ENCODE measurements around the gene VPS13C. TPM values are rescaled to one million over a fixed set of nuclear protein-coding genes. Genes with fewer than 3 reads are reported as not detected.
A peak's percentile ranks its signal among the peaks of the same experiment; 100 is the strongest.

VPS13C gene
- total RNA-seq, 1 donor from 2014 or later: 33.6 TPM

GRCh38 chr15:61888074-61888780 is 172.0 kb downstream of the VPS13C start:
- no peak for DNase-seq (ENCODE audit: low spot score in 2 of 2)
- Histone ChIP-seq H3K4me1 (no peaks in the 10 kb centered on the region), H3K36me3 (peaks cover 13 to 26% of the 10 kb centered on the region in 2 donors), H3K27ac (no peak overlapping the region), H3K4me3 (no peak overlapping the region), H3K9me3 (peaks cover 3 to 9% of the 10 kb centered on the region in 2 donors), H3K27me3 (no peaks in the 10 kb centered on the region)
- no peak for TF ChIP-seq CTCF (IDR thresholded peaks at IDR 0.05)
- intact Hi-C loops (cut with DNase I): no loop called here

- TF ChIP-seq CTCF (IDR thresholded peaks at IDR 0.05): no peak
- no peaks in the 10 kb centered on the region for H3K27me3 ChIP-seq
- no peaks in the 10 kb centered on the region for H3K4me1 ChIP-seq
- H3K4me3 ChIP-seq: no peak overlapping the region
- peaks cover 15 to 18% of the 10 kb centered on the region in 2 donors for H3K36me3 ChIP-seq
- no peaks in the 10 kb centered on the region for H3K9me3 ChIP-seq
- H3K27ac ChIP-seq: no peak overlapping the region
- DNase-seq (ENCODE audit: low spot score in 2 of 2): no peak
- intact Hi-C loops (cut with DNase I): no loop called here
These were observed 180.2 kb downstream of the VPS13C start for GRCh38 chr15:61880084-61880483.

- intact Hi-C loops (cut with DNase I): loop anchor here (10.0 kb wide), 1 partner anchor 426 kb away; no protein-coding TSS in a partner anchor
- H3K27me3 ChIP-seq: no peaks in the 10 kb centered on the region
- H3K27ac ChIP-seq: no peak overlapping the region
- DNase-seq (ENCODE audit: low spot score in 2 of 2): no peak
- H3K36me3 ChIP-seq: peaks cover 15 to 18% of the 10 kb centered on the region in 2 donors
- no peak overlapping the region for H3K4me3 ChIP-seq
- H3K9me3 ChIP-seq: no peaks in the 10 kb centered on the region
- H3K4me1 ChIP-seq: no peaks in the 10 kb centered on the region
- TF ChIP-seq CTCF (IDR thresholded peaks at IDR 0.05): no peak
These were observed 181.0 kb downstream of the VPS13C start for GRCh38 chr15:61879219-61879618.

- Histone ChIP-seq H3K36me3 (peaks cover 9 to 28% of the 10 kb centered on the region in 2 donors), H3K4me3 (no peak overlapping the region), H3K27me3 (no peaks in the 10 kb centered on the region), H3K9me3 (no peaks in the 10 kb centered on the region), H3K4me1 (no peaks in the 10 kb centered on the region), H3K27ac (no peak overlapping the region)
- peak in 1 of 3 experiments; percentile 33 for TF ChIP-seq CTCF (IDR thresholded peaks at IDR 0.05)
- no peak for DNase-seq (ENCODE audit: low spot score in 2 of 2)
- intact Hi-C loops (cut with DNase I): loop anchor here (10.0 kb wide), 1 partner anchor 433 kb away; no protein-coding TSS in a partner anchor
These were observed 188.2 kb downstream of the VPS13C start for GRCh38 chr15:61871926-61872522.

- H3K4me1 ChIP-seq: no peaks in the 10 kb centered on the region
- H3K9me3 ChIP-seq: no peaks in the 10 kb centered on the region
- no peaks in the 10 kb centered on the region for H3K27me3 ChIP-seq
- H3K27ac ChIP-seq: no peak overlapping the region
- DNase-seq (ENCODE audit: low spot score in 2 of 2): no peak
- intact Hi-C loops (cut with DNase I): loop anchor here (10.0 kb wide), 1 partner anchor 435 kb away; no protein-coding TSS in a partner anchor
- H3K4me3 ChIP-seq: no peak overlapping the region
- no peak for TF ChIP-seq CTCF (IDR thresholded peaks at IDR 0.05)
- peaks cover 4 to 25% of the 10 kb centered on the region in 2 donors for H3K36me3 ChIP-seq
These were observed 190.6 kb downstream of the VPS13C start for GRCh38 chr15:61869656-61870055.

Data from ascending aorta (tissue), 2 donors.